Thymus (tissue), 11 donors: ENCODE results near the gene CCL7. TPM values are rescaled to one million over a fixed set of nuclear protein-coding genes. Genes with fewer than 3 reads are reported as not detected.

ENCODE experiments used
- DNase-seq, 9 donors: peaks; one replicate each; pipeline ENCODE4 v3.0.0-alpha.2; 2013; ENCODE audit warnings: low spot score in 9 of 9, low read depth in 6 of 9, missing footprints in 1 of 9
- H3K27ac ChIP-seq, 2 donors: one replicate each; pipeline ENCODE4 v1.5.1; 2013; ENCODE audit warnings: control low read depth in 1 of 2, low read depth in 1 of 2, low read length in 1 of 2, mild to moderate bottlenecking in 1 of 2, moderate library complexity in 1 of 2
- H3K27me3 ChIP-seq, 2 donors: one replicate each; pipeline ENCODE4 v1.5.1; 2013; ENCODE audit warnings: low read length in 1 of 2; ENCODE audit not compliant: control insufficient read depth in 2 of 2, insufficient read depth in 1 of 2
- H3K36me3 ChIP-seq, 2 donors: one replicate each; pipeline ENCODE4 v1.5.1; 2013; ENCODE audit warnings: low read length in 1 of 2, mild to moderate bottlenecking in 1 of 2, moderate library complexity in 1 of 2; ENCODE audit not compliant: control insufficient read depth in 2 of 2, insufficient read depth in 2 of 2
- H3K4me1 ChIP-seq, 2 donors: one replicate each; pipeline ENCODE4 v1.5.1; 2013; ENCODE audit warnings: low read length in 2 of 2; ENCODE audit not compliant: control insufficient read depth in 2 of 2, insufficient read depth in 2 of 2
- H3K4me3 ChIP-seq, 2 donors: one replicate each; pipeline ENCODE4 v1.5.1; 2013; ENCODE audit warnings: low read length in 2 of 2, control low read depth in 1 of 2, mild to moderate bottlenecking in 1 of 2
- H3K9me3 ChIP-seq, 2 donors: one replicate each; pipeline ENCODE4 v1.5.1; 2013; ENCODE audit warnings: low read length in 1 of 2, mild to moderate bottlenecking in 1 of 2; ENCODE audit not compliant: control insufficient read depth in 2 of 2, insufficient read depth in 1 of 2
- WGBS: extraction: QIAGEN DNeasy Blood & Tissue Kit; methylation state at CpG from one replicate; pipeline ENCODE4 v1.1.7; 2013; 5-methylcytosine and 5-hydroxymethylcytosine counted together
- polyA plus RNA-seq: library from polyadenylated mRNA; stranded (reverse); fragments of 200-250 nt; gene quantifications from one replicate; pipeline ENCODE4 v1.2.3, GENCODE V29; 2013
- total RNA-seq: library from RNA; stranded (reverse); fragments of 120-200 nt; gene quantifications from one replicate; pipeline ENCODE4 v1.2.4, GENCODE V29; 2013
- donor health status: healthy.

CCL7 gene
- total and polyA plus RNA-seq, 2 donors: 0.47 to 5.4 TPM

DNA sequence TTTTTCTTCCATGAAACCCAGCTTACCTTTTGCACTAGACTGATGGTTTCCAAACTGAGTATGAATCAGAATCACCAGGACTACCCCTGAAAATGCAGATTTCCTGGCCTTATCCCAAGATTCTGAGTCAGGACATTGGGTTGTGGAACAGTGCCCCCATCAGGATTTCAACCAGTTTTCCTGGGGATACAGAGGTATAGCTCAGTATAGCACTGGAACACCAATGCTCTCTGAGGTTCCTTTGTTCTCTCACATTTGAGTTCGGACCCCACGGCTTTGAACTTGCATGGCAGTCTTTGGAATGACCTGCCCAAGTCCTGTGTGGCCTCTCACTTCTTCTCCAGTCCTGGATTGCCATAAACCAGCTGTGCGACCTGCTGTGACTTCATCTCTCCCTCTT is 36.4 kb downstream of the CCL7 start:
- no peak for DNase-seq
- H3K27me3 ChIP-seq: no peaks in the 10 kb centered on the region
- no peaks in the 10 kb centered on the region for H3K36me3 ChIP-seq
- H3K9me3 ChIP-seq: no peaks in the 10 kb centered on the region
- H3K4me1 ChIP-seq: peaks cover 0 to 6% of the 10 kb centered on the region in 2 donors
- H3K27ac ChIP-seq: no peak overlapping the region
- WGBS: 96% methylated on average over 3 of the region's 3 CpGs
- H3K4me3 ChIP-seq: no peak overlapping the region

DNA sequence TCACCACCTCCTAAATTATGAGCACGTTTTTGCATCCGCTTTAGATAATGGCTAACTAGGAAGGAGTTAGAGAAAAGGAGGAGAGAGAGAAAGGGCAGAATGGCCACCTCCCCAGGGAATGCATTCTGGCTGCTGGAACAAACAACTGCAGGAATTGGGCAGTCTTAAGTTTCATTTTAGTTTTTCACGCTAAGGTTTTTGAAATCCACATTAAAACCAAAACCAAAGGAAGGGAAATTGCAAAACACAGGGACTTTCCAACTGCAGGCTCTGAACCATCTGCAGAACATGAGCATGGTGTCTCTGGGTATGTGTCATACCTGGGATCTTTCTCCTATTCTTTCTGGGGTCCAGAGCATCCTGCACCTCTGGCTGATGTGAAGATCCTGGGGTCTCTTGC is 37.1 kb downstream of the CCL7 start:
- WGBS: 69% methylated on average over 3 of the region's 3 CpGs
- Histone ChIP-seq H3K4me3 (no peak overlapping the region), H3K4me1 (peaks cover 0 to 6% of the 10 kb centered on the region in 2 donors), H3K27me3 (no peaks in the 10 kb centered on the region), H3K27ac (peak overlapping the region in 1 of 2 donors; percentile 28), H3K9me3 (no peaks in the 10 kb centered on the region), H3K36me3 (no peaks in the 10 kb centered on the region)
- peak in 2 of 9 donors; percentile 10 to 34 for DNase-seq

DNA sequence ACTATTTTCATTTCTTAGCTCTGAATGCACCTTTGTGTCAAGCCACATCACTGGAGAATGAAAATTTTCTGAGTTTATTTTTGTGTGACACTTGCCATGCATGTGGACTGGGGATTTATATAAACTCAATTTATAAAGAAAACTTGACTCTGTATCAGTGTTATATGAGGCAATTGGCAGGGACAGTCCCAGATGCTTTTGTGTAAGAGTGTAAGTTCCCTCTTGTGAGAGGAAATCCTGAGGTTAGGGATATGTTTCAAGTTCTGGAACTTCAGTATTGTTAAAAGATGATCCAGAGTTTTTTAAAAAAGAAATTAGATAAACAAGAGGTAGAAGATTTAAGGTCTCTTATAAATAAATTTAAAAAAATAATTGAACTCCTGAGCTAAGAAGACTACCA is 38.4 kb downstream of the CCL7 start:
- Histone ChIP-seq H3K27ac (no peak overlapping the region), H3K4me1 (peaks cover 0 to 6% of the 10 kb centered on the region in 2 donors), H3K36me3 (no peaks in the 10 kb centered on the region), H3K9me3 (no peaks in the 10 kb centered on the region), H3K27me3 (no peaks in the 10 kb centered on the region), H3K4me3 (no peak overlapping the region)
- no peak for DNase-seq

- 96% methylated on average over 7 of the region's 7 CpGs for WGBS
Measured at GRCh38 chr17:34311291-34311690, 41.3 kb downstream of the CCL7 start.

DNA sequence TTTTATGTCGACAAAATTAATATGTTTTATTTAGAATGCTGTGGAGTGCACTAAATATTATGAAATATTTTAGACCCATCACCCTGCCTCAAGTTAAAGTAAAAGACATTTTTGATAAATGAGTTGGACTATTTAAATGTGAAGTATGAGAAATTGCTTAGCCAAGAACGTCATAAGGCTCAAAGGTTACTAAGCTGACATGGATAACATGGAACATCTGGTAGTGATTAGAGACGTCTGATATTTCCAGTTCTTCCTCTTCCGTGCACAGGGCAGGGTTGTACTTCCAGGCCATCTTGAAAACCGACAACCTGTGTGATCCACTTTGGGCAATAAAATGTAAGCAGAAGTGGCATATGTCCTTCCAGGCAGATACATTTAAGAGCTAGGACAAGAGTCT is 42.1 kb downstream of the CCL7 start:
- no peaks in the 10 kb centered on the region for H3K27me3 ChIP-seq
- WGBS: 89% methylated on average over 5 of the region's 5 CpGs
- no peaks in the 10 kb centered on the region for H3K9me3 ChIP-seq
- no peak overlapping the region for H3K4me3 ChIP-seq
- H3K36me3 ChIP-seq: no peaks in the 10 kb centered on the region
- H3K4me1 ChIP-seq: peaks cover 0 to 5% of the 10 kb centered on the region in 2 donors
- no peak for DNase-seq
- H3K27ac ChIP-seq: no peak overlapping the region

More at GRCh38 chr17:34311291-34311690, 41.3 kb downstream of the CCL7 start:
- Histone ChIP-seq H3K36me3 (no peaks in the 10 kb centered on the region), H3K4me1 (peaks cover 0 to 7% of the 10 kb centered on the region in 2 donors), H3K27me3 (no peaks in the 10 kb centered on the region), H3K4me3 (no peak overlapping the region), H3K27ac (no peak overlapping the region), H3K9me3 (no peaks in the 10 kb centered on the region)
- DNase-seq: no peak

GRCh38 chr17:34313164-34313563 is 43.1 kb downstream of the CCL7 start:
- H3K27ac ChIP-seq: no peak overlapping the region
- no peak for DNase-seq
- H3K4me1 ChIP-seq: peaks cover 0 to 2% of the 10 kb centered on the region in 2 donors
- no peak overlapping the region for H3K4me3 ChIP-seq
- WGBS: 95% methylated on average over 4 of the region's 4 CpGs
- H3K36me3 ChIP-seq: no peaks in the 10 kb centered on the region
- H3K27me3 ChIP-seq: no peaks in the 10 kb centered on the region
- no peaks in the 10 kb centered on the region for H3K9me3 ChIP-seq

GRCh38 chr17:34314279-34314678 is 44.3 kb downstream of the CCL7 start:
- Histone ChIP-seq H3K4me1 (peaks cover 0 to 2% of the 10 kb centered on the region in 2 donors), H3K36me3 (no peaks in the 10 kb centered on the region), H3K27me3 (no peaks in the 10 kb centered on the region), H3K27ac (no peak overlapping the region), H3K9me3 (no peaks in the 10 kb centered on the region), H3K4me3 (no peak overlapping the region)
- DNase-seq: no peak
- WGBS: 57% methylated on average over 4 of the region's 4 CpGs

DNA sequence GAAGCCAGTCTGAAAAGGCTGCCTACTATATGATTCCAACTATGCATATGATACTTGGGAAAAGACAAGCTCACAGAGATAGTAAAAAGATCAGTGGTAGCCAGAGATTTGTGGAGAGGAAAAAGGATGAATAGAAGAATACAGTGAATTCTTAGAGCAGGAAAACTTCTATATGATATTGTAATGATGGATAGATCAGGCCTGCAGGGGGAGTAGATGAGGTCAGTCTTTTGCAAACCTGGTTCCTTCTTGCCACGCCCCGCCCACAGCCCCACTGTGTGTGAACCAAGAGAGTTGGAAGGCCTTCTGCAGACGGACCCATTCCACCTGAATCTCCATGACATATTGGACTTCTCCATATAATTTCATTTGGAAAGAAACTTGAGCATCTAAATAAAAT is 48.5 kb downstream of the CCL7 start:
- Histone ChIP-seq H3K4me1 (peaks cover 0 to 2% of the 10 kb centered on the region in 2 donors), H3K4me3 (no peak overlapping the region), H3K27ac (no peak overlapping the region), H3K9me3 (no peaks in the 10 kb centered on the region), H3K36me3 (no peaks in the 10 kb centered on the region), H3K27me3 (no peaks in the 10 kb centered on the region)
- DNase-seq: peak in 1 of 9 donors; percentile 22
- 91% methylated on average over 3 of the region's 3 CpGs for WGBS

- H3K4me1 ChIP-seq: peaks cover 0 to under 1% of the 10 kb centered on the region in 2 donors
- no peak for DNase-seq
Measured at GRCh38 chr17:34319039-34319483, 49.0 kb downstream of the CCL7 start, which contains the start of gene CCL8. Gene CCL8, plus strand, starts transcription at chr17:34319435. Its CDS starts 67 bp downstream, at chr17:34319502.

More at GRCh38 chr17:34319039-34319483, 49.0 kb downstream of the CCL7 start, which contains the start of gene CCL8:
- no peak within 1 kb of the TSS for H3K4me3 ChIP-seq
- H3K27ac ChIP-seq: no peak within 1 kb of the TSS
- H3K27me3 ChIP-seq: no peaks in the 10 kb centered on the region
- WGBS: 91% methylated on average over 2 of the region's 2 CpGs
- H3K9me3 ChIP-seq: no peaks in the 10 kb centered on the region
- no peaks in the 10 kb centered on the region for H3K36me3 ChIP-seq
